Measurements from ENCODE around the gene ZKSCAN7.

Gene ZKSCAN7

DNA sequence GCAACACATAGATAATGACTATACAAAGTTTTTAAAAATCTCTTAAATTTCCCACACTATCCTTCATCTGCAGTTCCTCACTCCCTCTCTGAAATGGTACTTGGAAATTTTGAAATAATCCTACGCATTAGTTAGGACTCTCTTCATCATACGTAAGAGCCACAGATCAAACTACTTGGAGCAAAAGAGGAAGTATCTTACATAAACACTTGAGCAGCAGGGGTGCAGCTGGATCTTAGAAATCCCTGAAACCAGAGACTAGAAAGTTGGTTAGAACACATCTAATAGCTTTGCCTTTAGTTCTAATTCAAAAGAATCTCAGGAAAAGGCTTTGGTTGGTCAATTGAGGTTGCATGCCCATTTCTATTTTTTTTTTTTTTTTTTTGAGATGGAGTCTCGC is 38.8 kb upstream of the ZKSCAN7 start:
- ATAC-seq: no peak
- TF ChIP-seq TOX (CRISPR knock-in tag; IDR thresholded peaks at IDR 0.05; ENCODE audit: borderline replicate concordance) (no peak), ZNF8 (CRISPR knock-in tag; IDR thresholded peaks at IDR 0.05) (no peak)

DNA sequence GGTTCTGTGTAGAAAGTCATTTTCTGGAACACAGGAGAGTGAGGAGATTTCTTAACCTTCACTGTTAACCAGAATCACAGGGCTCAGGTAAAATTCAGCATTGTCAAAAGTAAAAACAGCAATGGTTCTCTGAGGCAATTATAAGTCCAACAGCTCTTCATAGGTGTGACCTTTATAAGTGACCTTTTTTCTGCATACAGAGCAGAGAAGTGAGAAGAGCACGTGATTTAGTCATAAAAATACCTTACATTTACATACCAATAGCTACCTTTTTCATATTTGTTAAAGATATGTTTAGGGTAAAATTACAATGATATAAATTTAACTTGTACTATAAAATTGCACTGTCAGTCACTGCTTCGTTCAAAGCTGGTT is 36.2 kb upstream of the ZKSCAN7 start:
- ATAC-seq: no peak
- TF ChIP-seq, protein P1, sequence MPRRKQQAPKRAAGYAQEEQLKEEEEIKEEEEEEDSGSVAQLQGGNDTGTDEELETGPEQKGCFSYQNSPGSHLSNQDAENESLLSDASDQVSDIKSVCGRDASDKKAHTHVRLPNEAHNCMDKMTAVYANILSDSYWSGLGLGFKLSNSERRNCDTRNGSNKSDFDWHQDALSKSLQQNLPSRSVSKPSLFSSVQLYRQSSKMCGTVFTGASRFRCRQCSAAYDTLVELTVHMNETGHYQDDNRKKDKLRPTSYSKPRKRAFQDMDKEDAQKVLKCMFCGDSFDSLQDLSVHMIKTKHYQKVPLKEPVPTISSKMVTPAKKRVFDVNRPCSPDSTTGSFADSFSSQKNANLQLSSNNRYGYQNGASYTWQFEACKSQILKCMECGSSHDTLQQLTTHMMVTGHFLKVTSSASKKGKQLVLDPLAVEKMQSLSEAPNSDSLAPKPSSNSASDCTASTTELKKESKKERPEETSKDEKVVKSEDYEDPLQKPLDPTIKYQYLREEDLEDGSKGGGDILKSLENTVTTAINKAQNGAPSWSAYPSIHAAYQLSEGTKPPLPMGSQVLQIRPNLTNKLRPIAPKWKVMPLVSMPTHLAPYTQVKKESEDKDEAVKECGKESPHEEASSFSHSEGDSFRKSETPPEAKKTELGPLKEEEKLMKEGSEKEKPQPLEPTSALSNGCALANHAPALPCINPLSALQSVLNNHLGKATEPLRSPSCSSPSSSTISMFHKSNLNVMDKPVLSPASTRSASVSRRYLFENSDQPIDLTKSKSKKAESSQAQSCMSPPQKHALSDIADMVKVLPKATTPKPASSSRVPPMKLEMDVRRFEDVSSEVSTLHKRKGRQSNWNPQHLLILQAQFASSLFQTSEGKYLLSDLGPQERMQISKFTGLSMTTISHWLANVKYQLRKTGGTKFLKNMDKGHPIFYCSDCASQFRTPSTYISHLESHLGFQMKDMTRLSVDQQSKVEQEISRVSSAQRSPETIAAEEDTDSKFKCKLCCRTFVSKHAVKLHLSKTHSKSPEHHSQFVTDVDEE (CRISPR knock-in tag; IDR thresholded peaks at IDR 0.05): no peak
- no peak for TF ChIP-seq TOX (CRISPR knock-in tag; IDR thresholded peaks at IDR 0.05; ENCODE audit: borderline replicate concordance)

DNA sequence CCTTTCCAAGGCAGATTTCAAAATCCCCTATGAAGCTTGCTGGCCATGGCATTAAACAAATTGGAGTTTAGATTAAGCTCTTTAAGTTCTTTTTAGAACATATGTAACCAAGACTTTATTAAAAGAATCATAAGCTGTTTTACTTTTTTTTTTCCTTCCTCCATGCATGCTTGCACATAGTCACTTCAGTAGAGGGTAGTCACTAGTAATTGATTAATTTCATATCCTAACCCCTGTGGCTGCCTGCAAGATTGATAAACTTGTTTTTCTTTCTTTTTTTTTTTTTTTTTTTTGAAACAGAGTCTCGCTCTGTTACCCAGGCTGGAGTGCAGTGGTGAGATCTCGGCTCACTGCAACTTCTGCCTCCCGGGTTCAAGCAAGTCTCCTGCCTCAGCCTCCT is 33.3 kb upstream of the ZKSCAN7 start:
- TF ChIP-seq ARNTL (CRISPR knock-in tag; IDR thresholded peaks at IDR 0.05; ENCODE audit: borderline replicate concordance, low read depth): no peak
- no peak for TF ChIP-seq BACH2 (CRISPR knock-in tag; IDR thresholded peaks at IDR 0.05; ENCODE audit: borderline replicate concordance)
- TF ChIP-seq GLIS3 (CRISPR knock-in tag; IDR thresholded peaks at IDR 0.05): no peak
- TF ChIP-seq ZFP30 (CRISPR knock-in tag; IDR thresholded peaks at IDR 0.05): no peak
- TF ChIP-seq TCF4 (CRISPR knock-in tag; IDR thresholded peaks at IDR 0.05; ENCODE audit: borderline replicate concordance): no peak
- no peak for ATAC-seq

DNA sequence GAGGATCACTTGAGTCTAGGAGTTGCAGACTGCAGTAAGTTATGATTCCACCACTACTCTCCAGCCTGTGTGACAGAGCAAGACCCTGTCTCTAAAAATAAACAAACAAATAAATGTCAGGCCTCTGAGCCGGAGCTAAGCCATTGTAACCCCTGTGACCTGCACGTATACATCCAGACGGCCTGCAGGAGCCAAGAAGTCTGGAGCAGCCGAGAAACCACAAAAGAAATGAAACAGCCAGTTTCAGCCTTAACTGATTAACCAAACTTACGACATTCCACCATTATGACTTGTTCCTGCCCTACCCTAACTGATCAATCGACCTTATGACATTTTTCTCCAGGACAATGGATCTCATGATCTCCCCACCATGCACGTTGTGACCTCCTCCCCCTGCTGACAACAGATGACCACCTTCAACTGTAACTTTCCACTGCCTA is 32.5 kb upstream of the ZKSCAN7 start:
- no peak for TF ChIP-seq ZNF70 (CRISPR knock-in tag; IDR thresholded peaks at IDR 0.05)
- TF ChIP-seq ZFP3 (CRISPR knock-in tag; IDR thresholded peaks at IDR 0.05): no peak
- no peak for TF ChIP-seq RARB (CRISPR knock-in tag; IDR thresholded peaks at IDR 0.05)
- no peak for TF ChIP-seq ISL1 (CRISPR knock-in tag; IDR thresholded peaks at IDR 0.05)
- no peak for TF ChIP-seq GLIS3 (CRISPR knock-in tag; IDR thresholded peaks at IDR 0.05)
- no peak for TF ChIP-seq TCF4 (CRISPR knock-in tag; IDR thresholded peaks at IDR 0.05; ENCODE audit: borderline replicate concordance)
- ATAC-seq: no peak

DNA sequence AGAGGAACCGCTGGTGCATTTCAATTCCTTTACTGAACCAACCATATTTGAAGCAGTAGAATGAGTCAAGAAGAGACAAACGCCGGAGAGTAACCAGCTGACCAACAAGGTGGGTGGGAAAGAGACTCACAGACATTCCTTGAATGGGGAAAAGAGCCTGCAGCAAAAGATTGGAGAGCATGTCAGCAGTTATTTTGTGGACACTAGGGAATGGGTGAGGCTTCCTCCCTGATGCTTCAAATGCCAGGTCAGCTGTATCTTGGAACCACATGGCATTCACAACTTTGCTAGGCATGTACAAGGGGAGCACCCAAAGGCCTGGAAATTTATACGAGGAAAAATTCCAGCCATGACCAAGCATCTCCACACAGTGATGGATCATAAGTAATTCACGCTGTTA is 29.9 kb upstream of the ZKSCAN7 start:
- TF ChIP-seq TCF4 (CRISPR knock-in tag; IDR thresholded peaks at IDR 0.05; ENCODE audit: borderline replicate concordance) (no peak), ESRRG (CRISPR knock-in tag; IDR thresholded peaks at IDR 0.05) (no peak), PPARA (CRISPR knock-in tag; IDR thresholded peaks at IDR 0.05; ENCODE audit: borderline replicate concordance) (no peak), TOX (CRISPR knock-in tag; IDR thresholded peaks at IDR 0.05; ENCODE audit: borderline replicate concordance) (no peak), ZNF70 (CRISPR knock-in tag; IDR thresholded peaks at IDR 0.05) (no peak), ARNTL (CRISPR knock-in tag; IDR thresholded peaks at IDR 0.05; ENCODE audit: borderline replicate concordance, low read depth) (no peak)
- TF ChIP-seq, protein P1 (CRISPR knock-in tag; IDR thresholded peaks at IDR 0.05): no peak
- no peak for ATAC-seq

DNA sequence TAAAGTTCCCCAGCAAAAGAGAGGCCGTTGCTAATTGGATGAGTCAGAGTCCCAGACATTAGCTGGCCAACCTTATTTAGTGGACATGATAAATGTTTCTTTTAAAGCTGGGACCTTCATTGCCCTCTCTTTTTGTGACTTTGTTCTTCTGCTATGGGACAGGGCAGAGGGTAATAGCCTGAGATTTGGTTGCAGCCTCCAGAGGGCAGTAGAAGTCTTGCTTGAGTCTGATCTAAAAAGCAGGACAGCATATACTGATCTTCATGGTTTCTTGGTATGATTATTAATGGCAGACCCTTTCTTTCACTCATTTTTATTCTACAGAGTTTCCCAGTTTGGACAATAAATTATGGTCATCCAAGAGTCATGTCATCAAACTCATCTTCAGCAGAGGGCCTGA is 25.1 kb upstream of the ZKSCAN7 start:
- no peak for ATAC-seq
- TF ChIP-seq OSR1 (CRISPR knock-in tag; IDR thresholded peaks at IDR 0.05) (no peak), TOX (CRISPR knock-in tag; IDR thresholded peaks at IDR 0.05; ENCODE audit: borderline replicate concordance) (no peak), ZFP30 (CRISPR knock-in tag; IDR thresholded peaks at IDR 0.05) (no peak), ZC3H10 (CRISPR knock-in tag; IDR thresholded peaks at IDR 0.05) (no peak), ESRRG (CRISPR knock-in tag; IDR thresholded peaks at IDR 0.05) (no peak), PPARA (CRISPR knock-in tag; IDR thresholded peaks at IDR 0.05; ENCODE audit: borderline replicate concordance) (no peak), ARNTL (CRISPR knock-in tag; IDR thresholded peaks at IDR 0.05; ENCODE audit: borderline replicate concordance, low read depth) (no peak), GLIS3 (CRISPR knock-in tag; IDR thresholded peaks at IDR 0.05) (no peak), ZNF70 (CRISPR knock-in tag; IDR thresholded peaks at IDR 0.05) (no peak)
- TF ChIP-seq, protein P1 (CRISPR knock-in tag; IDR thresholded peaks at IDR 0.05): no peak
- TF ChIP-seq, protein P2, sequence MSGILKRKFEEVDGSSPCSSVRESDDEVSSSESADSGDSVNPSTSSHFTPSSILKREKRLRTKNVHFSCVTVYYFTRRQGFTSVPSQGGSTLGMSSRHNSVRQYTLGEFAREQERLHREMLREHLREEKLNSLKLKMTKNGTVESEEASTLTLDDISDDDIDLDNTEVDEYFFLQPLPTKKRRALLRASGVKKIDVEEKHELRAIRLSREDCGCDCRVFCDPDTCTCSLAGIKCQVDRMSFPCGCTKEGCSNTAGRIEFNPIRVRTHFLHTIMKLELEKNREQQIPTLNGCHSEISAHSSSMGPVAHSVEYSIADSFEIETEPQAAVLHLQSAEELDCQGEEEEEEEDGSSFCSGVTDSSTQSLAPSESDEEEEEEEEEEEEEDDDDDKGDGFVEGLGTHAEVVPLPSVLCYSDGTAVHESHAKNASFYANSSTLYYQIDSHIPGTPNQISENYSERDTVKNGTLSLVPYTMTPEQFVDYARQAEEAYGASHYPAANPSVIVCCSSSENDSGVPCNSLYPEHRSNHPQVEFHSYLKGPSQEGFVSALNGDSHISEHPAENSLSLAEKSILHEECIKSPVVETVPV (CRISPR knock-in tag; IDR thresholded peaks at IDR 0.05): no peak
- TF ChIP-seq, protein P3, sequence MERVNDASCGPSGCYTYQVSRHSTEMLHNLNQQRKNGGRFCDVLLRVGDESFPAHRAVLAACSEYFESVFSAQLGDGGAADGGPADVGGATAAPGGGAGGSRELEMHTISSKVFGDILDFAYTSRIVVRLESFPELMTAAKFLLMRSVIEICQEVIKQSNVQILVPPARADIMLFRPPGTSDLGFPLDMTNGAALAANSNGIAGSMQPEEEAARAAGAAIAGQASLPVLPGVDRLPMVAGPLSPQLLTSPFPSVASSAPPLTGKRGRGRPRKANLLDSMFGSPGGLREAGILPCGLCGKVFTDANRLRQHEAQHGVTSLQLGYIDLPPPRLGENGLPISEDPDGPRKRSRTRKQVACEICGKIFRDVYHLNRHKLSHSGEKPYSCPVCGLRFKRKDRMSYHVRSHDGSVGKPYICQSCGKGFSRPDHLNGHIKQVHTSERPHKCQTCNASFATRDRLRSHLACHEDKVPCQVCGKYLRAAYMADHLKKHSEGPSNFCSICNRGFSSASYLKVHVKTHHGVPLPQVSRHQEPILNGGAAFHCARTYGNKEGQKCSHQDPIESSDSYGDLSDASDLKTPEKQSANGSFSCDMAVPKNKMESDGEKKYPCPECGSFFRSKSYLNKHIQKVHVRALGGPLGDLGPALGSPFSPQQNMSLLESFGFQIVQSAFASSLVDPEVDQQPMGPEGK (CRISPR knock-in tag; IDR thresholded peaks at IDR 0.05; ENCODE audit: borderline replicate concordance): no peak

Measured in SK-N-SH treated with all-trans-retinoic acid at 6 μM for 48 hours (cell line).